H9 (cell line): Measurements from ENCODE around the gene TMEM184B. TPM values are rescaled to one million over a fixed set of nuclear protein-coding genes. Genes with fewer than 3 reads are reported as not detected.

Experiments
- DNase-seq: peaks from one replicate; pipeline ENCODE4 v3.0.0-alpha.2; 2017
- H2AFZ ChIP-seq: one replicate; pipeline ENCODE4 v1.6.1; 2013; ENCODE audit warnings: mild to moderate bottlenecking, low read length, control low read depth, moderate library complexity
- H2AK5ac ChIP-seq: 2 replicates; pipeline ENCODE4 v1.6.1; 2013; ENCODE audit warnings: low read length, control low read depth, mixed read lengths; ENCODE audit not compliant: insufficient read length
- H2BK120ac ChIP-seq: one replicate; pipeline ENCODE4 v1.6.1; 2013; ENCODE audit warnings: low read depth, mild to moderate bottlenecking, low read length, control low read depth, inconsistent platforms; ENCODE audit not compliant: poor library complexity, severe bottlenecking
- H2BK12ac ChIP-seq: 2 replicates; pipeline ENCODE4 v1.6.1; 2013; ENCODE audit warnings: low read length, control low read depth, mixed read lengths, low read depth; ENCODE audit not compliant: insufficient read length
- H2BK15ac ChIP-seq: 2 replicates; pipeline ENCODE4 v1.6.1; 2013; ENCODE audit warnings: low read depth, low read length, control low read depth
- H2BK20ac ChIP-seq: one replicate; pipeline ENCODE4 v1.6.1; 2013; ENCODE audit warnings: low read depth, mild to moderate bottlenecking, low read length, control low read depth, inconsistent platforms; ENCODE audit not compliant: poor library complexity, severe bottlenecking
- H2BK5ac ChIP-seq: 2 replicates; pipeline ENCODE4 v1.6.1; 2013; ENCODE audit warnings: low read length, control low read depth, mixed read lengths; ENCODE audit not compliant: insufficient read length
- H3K14ac ChIP-seq: 2 replicates; pipeline ENCODE4 v1.6.1; 2013; ENCODE audit warnings: low read length, control low read depth; ENCODE audit not compliant: insufficient read depth
- H3K18ac ChIP-seq: 2 replicates; pipeline ENCODE4 v1.6.1; 2013; ENCODE audit warnings: low read depth, mild to moderate bottlenecking, mixed read lengths, low read length, control low read depth; ENCODE audit not compliant: insufficient read length
- H3K23ac ChIP-seq: 2 replicates; pipeline ENCODE4 v1.6.1; 2013; ENCODE audit warnings: low read length, control low read depth, mixed read lengths, low read depth; ENCODE audit not compliant: insufficient read length
- H3K23me2 ChIP-seq: 2 replicates; pipeline ENCODE4 v1.6.1; 2013; ENCODE audit warnings: low read depth, mild to moderate bottlenecking, mixed read lengths, low read length, control low read depth; ENCODE audit not compliant: insufficient read length, poor library complexity, severe bottlenecking
- H3K27ac ChIP-seq: 2 replicates; pipeline ENCODE4 v1.5.1; 2013; ENCODE audit warnings: low read length, control low read depth, mixed read lengths, low read depth; ENCODE audit not compliant: insufficient read length
- H3K27me3 ChIP-seq: 2 replicates; pipeline ENCODE4 v1.6.1; 2013; ENCODE audit warnings: low read length, control low read depth, inconsistent platforms; ENCODE audit not compliant: insufficient read depth
- H3K4ac ChIP-seq: 2 replicates; pipeline ENCODE4 v1.6.1; 2013; ENCODE audit warnings: low read depth, mild to moderate bottlenecking, control low read depth, inconsistent platforms, low read length, moderate library complexity
- H3K4me1 ChIP-seq: 2 replicates; pipeline ENCODE4 v1.6.1; 2013; ENCODE audit warnings: low read length, control low read depth, inconsistent platforms; ENCODE audit not compliant: insufficient read depth
- H3K4me2 ChIP-seq: 2 replicates; pipeline ENCODE4 v1.6.1; 2013; ENCODE audit warnings: low read length, control low read depth, mixed read lengths; ENCODE audit not compliant: insufficient read length, insufficient read depth
- H3K56ac ChIP-seq: 2 replicates; pipeline ENCODE4 v1.6.1; 2013; ENCODE audit warnings: low read depth, mild to moderate bottlenecking, mixed read lengths, low read length, control low read depth; ENCODE audit not compliant: insufficient read length
- H3K79me1 ChIP-seq: 2 replicates; pipeline ENCODE4 v1.6.1; 2013; ENCODE audit warnings: low read depth, mild to moderate bottlenecking, moderate library complexity, low read length, control low read depth, inconsistent platforms; ENCODE audit not compliant: insufficient read depth, poor library complexity, severe bottlenecking
- H3K79me2 ChIP-seq: 2 replicates; pipeline ENCODE4 v1.6.1; 2013; ENCODE audit warnings: low read length, control low read depth, inconsistent platforms; ENCODE audit not compliant: insufficient read depth
- H3K9ac ChIP-seq: 2 replicates; pipeline ENCODE4 v1.6.1; 2013; ENCODE audit warnings: low read length, control low read depth, mixed read lengths; ENCODE audit not compliant: insufficient read length; ENCODE audit errors: extremely low read depth
- H3K9me3 ChIP-seq: one replicate; pipeline ENCODE4 v1.6.1; 2013; ENCODE audit warnings: low read depth, low read length, inconsistent platforms; ENCODE audit not compliant: control insufficient read depth
- H3T11ph ChIP-seq: one replicate; pipeline ENCODE4 v1.6.1; 2013; ENCODE audit warnings: mild to moderate bottlenecking, low read length, control low read depth, inconsistent platforms
- H4K20me1 ChIP-seq: one replicate; pipeline ENCODE4 v1.6.1; 2013; ENCODE audit not compliant: control insufficient read depth, insufficient read length, insufficient read depth
- H4K5ac ChIP-seq: 2 replicates; pipeline ENCODE4 v1.6.1; 2013; ENCODE audit warnings: low read depth, mild to moderate bottlenecking, mixed read lengths, low read length, control low read depth; ENCODE audit not compliant: insufficient read length
- H4K8ac ChIP-seq: replicated peaks from 2 replicates; pipeline ENCODE4 v1.6.1; 2013; ENCODE audit warnings: low read length, control low read depth, mixed read lengths, low read depth; ENCODE audit not compliant: insufficient read length
- H4K91ac ChIP-seq: 2 replicates; pipeline ENCODE4 v1.6.1; 2013; ENCODE audit warnings: low read depth, mild to moderate bottlenecking, moderate library complexity, mixed read lengths, low read length, control low read depth; ENCODE audit not compliant: insufficient read length
- H3K27ac Mint-ChIP-seq, 3 experiments: 2 replicates in 2 of 3; 3 replicates in 1 of 3; pipeline ENCODE4 v1.8.0; 2020 to 2021; ENCODE audit warnings: mixed read lengths in 3 of 3, mild to moderate bottlenecking in 1 of 3, moderate library complexity in 1 of 3
- H3K27me3 Mint-ChIP-seq: 2 replicates; pipeline ENCODE4 v1.8.0; 2021; ENCODE audit warnings: low read depth, mild to moderate bottlenecking, moderate library complexity, mixed read lengths
- H3K36me3 Mint-ChIP-seq, 3 experiments: 2 replicates in 2 of 3; 3 replicates in 1 of 3; pipeline ENCODE4 v1.8.0; 2020 to 2021; ENCODE audit warnings: low read depth in 3 of 3, mixed read lengths in 3 of 3; ENCODE audit not compliant: insufficient read depth in 1 of 3
- H3K4me1 Mint-ChIP-seq, 2 experiments: 2 replicates each; pipeline ENCODE4 v1.8.0; 2020; ENCODE audit warnings: mixed read lengths in 2 of 2
- H3K4me3 Mint-ChIP-seq, 2 experiments: 2 replicates in 1 of 2; 3 replicates in 1 of 2; pipeline ENCODE4 v1.8.0; 2020 to 2021; ENCODE audit warnings: mild to moderate bottlenecking in 2 of 2, mixed read lengths in 2 of 2, moderate library complexity in 1 of 2
- H3K9me3 Mint-ChIP-seq, 2 experiments: 2 replicates in 1 of 2; 3 replicates in 1 of 2; pipeline ENCODE4 v1.8.0; 2020; ENCODE audit warnings: mild to moderate bottlenecking in 2 of 2, mixed read lengths in 2 of 2, moderate library complexity in 1 of 2
- CTCF ChIP-seq: fragments of 200-600 bp; sonication (generic); conservative IDR thresholded peaks from 3 replicates; pipeline ENCODE4 v1.8.0; 2021; ENCODE audit warnings: antibody characterized with exemption, mild to moderate bottlenecking
- WGBS: extraction: QIAGEN DNeasy Blood & Tissue Kit; methylation state at CpG from one replicate; pipeline ENCODE4 v1.1.7; 2013; ENCODE audit warnings: missing lambda C conversion rate, low lambda C conversion rate, mixed read lengths; ENCODE audit not compliant: insufficient read length; ENCODE audit errors: extremely low coverage; 5-methylcytosine and 5-hydroxymethylcytosine counted together
- total RNA-seq: library from RNA; stranded (reverse); gene quantifications from 2 replicates; pipeline ENCODE4 v1.2.1, GENCODE V29; 2021

Gene TMEM184B
- total RNA-seq, 1 experiment from 2014 or later, result 58.5 TPM

- Mint-ChIP-seq H3K4me1 (peaks cover 19 to 22% of the 10 kb centered on the region in 2 experiments), H3K27me3 (peaks cover 43% of the 10 kb centered on the region), H3K9me3 (no peaks in the 10 kb centered on the region; a peak in 1 of 5 replicates), H3K4me3 (no peak overlapping the region; a peak in 1 of 5 replicates), H3K36me3 (no peaks in the 10 kb centered on the region), H3K27ac (no peak overlapping the region)
- no peak overlapping the region for H3K27ac ChIP-seq
- H3K18ac ChIP-seq, result no peak overlapping the region
- H3K56ac ChIP-seq, result no peak overlapping the region
- peaks cover 15% of the 10 kb centered on the region for H3K23me2 ChIP-seq
- H3K9me3 ChIP-seq, result no peaks in the 10 kb centered on the region
- no peak overlapping the region for H3T11ph ChIP-seq
- H3K79me1 ChIP-seq, result no peaks in the 10 kb centered on the region
- H3K4me1 ChIP-seq, result no peaks in the 10 kb centered on the region; the same call in 1 of the 2 replicates
- H2AK5ac ChIP-seq, result no peak overlapping the region
- WGBS, result no CpG with 5 or more reads among the region's 10 CpGs
- no peak overlapping the region for H2BK120ac ChIP-seq
- TF ChIP-seq CTCF, result no peak
- no peak overlapping the region for H2BK20ac ChIP-seq
- no peak overlapping the region for H4K8ac ChIP-seq
- no peak overlapping the region for H3K4ac ChIP-seq
- H4K91ac ChIP-seq, result no peak overlapping the region
- no peak overlapping the region for H3K9ac ChIP-seq
- DNase-seq, result no peak
- H4K20me1 ChIP-seq, result no peaks in the 10 kb centered on the region
- no peak overlapping the region for H4K5ac ChIP-seq
- H3K79me2 ChIP-seq, result peaks cover 2% of the 10 kb centered on the region; the same call in 1 of the 2 replicates
- no peak overlapping the region for H3K4me2 ChIP-seq
- H2BK12ac ChIP-seq, result no peak overlapping the region
- no peaks in the 10 kb centered on the region for H3K27me3 ChIP-seq
- H2AFZ ChIP-seq, result no peak overlapping the region
- H2BK15ac ChIP-seq, result no peak overlapping the region
- H2BK5ac ChIP-seq, result no peak overlapping the region
- no peak overlapping the region for H3K23ac ChIP-seq
- no peak overlapping the region for H3K14ac ChIP-seq
Observed at GRCh38 chr22:38199826-38200559, 72.8 kb downstream of the TMEM184B start.
